GM18867 (cell line): ENCODE results near the gene USH2A.
A peak's percentile ranks its signal among the peaks of the same experiment; 100 is the strongest.

Experiments used
- ATAC-seq: cut with Tn5 transposase; IDR thresholded peaks from one replicate; pipeline ENCODE4 v1.9.1; 2021; ENCODE audit warnings: mild to moderate bottlenecking, moderate library complexity; ENCODE audit not compliant: unreplicated experiment

USH2A gene

DNA sequence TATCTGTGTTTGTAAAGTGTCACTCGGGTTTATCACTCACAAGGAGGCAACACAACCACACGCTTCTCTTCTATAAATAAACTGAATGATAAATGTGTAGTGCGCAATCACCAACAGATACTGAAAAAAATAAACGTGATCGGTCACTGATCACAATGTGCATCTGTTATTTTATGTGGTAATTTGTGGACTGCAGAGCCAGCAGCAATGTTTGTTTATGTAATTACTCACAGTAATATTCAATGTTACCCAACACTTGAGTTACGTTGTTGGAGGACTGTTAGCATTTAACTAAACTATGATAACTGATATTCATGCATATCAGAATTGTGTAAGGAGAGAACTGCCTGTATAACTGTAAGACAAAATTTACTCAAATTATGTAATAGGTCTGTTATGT is 129.6 kb downstream of the USH2A start:
- ATAC-seq: no peak

DNA sequence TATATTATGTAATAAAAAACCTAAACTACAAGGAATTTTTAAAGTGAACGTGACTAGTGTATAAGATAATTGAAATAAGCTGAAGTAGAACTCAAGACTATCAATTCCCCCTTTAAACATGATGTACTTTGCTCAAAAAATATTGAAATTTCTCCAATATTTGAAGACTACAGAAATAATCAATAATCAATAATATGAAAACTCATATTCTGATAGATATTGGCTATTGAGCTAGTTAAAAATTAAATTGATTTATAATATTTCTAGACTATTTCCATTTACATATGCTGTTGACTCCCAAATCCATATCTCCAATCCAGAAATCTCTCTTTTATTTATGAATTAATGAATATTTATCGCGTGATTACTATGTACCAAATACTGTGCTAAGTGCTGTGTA is 133.2 kb downstream of the USH2A start:
- ATAC-seq: no peak

DNA sequence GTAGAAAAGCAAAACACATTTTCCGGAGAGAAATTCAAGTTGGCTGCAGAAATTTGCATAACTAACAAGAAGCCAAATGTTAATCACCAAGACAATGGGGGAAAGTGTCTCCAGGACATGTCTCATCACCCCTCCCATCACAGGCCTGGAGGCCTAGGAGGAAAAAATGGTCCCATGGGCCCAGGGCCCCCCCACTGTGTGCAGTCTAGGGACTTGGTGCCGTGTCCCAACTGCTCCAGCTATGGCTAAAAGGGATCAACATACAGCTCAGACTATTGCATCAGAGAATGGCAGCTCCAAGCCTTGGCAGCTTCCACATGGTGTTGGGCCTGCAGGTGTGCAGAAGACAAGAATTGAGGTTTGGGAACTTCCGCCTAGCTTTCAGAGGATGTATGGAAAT is 138.2 kb downstream of the USH2A start:
- ATAC-seq: no peak

DNA sequence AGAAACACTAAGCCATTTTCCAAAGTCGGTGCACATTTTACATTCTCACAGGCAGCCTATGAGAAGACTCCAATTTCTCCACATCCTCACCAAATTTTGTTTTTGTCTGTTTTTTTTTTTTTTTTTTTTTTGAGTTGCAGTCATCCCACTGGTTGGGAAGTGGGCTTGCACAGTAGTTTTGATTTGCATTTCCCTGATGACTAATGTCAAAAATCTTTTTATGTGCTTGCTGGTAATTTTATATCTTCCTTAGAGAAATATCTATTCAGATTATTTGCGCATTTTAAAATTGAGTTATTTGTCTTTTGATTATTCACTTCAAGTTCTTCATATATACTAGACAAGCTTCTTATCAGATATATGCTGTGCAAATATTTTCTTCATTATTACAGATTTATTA is 141.5 kb downstream of the USH2A start:
- ATAC-seq: no peak

DNA sequence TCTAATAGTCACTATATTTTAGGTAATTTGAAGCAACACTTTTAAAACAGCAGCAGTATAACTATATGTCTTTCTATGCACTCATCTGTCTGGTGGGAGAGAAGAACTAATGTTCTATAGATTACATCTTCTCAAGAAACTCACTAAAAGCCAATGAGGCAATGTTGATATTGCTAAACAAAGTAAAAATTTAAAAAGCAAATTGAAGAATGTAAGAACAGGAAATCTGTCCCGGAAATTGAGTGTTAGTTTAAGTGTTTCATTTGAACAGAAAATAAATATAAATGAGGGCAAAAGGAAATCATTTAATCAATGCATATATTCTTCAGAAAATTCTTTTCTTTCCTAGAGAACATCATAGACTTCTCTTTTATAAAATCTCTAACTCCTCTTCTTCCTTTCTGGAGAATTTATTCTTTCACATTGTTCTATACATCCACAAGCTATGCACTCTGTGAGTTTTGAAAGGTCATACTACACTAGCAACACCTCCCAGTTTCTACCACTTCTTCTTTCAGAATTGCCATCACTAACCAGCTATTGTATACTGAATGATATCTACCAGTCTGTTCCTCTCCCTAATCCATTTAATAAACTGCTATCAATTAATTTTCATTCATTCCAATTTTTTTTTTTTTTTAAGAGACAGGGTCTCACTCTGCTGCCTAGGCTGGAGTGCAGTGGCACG is 153.0 kb downstream of the USH2A start:
- ATAC-seq: no peak

DNA sequence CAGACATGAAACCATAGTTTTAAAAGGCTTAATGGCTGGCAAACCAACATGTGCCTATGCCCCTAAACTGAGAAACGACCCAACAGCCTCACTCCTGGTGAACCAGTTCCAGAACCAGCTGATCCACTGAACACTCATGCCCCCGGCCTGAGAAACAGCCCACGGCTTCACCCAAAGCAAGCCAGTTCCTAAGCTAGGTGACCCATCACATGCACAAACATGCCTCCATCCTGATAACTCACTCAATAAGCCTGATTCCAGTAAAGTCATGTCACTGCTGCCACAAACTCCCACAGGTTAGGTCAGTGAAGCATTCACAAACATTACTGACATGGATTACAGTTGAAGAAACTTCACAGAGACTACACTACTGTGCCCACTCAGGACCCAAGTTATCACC is 161.6 kb downstream of the USH2A start:
- ATAC-seq: no peak

DNA sequence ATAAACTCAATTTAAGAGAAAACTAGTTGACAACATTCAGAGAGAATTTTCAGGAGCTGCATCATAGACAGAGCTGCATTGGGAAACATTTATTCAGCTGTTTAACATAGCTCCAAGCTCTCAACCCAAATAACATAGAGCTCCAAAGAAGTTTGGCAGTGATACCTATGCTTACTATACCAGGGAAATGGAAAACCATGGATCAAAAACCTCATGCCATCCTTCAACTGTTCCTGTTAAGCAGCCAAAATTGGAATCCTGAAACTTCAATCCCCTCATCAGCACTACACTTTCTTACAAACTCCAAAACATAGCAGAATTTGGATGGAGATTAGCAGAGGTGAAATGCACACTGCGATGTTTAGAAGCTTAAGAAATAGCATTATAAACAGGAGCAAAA is 164.4 kb downstream of the USH2A start:
- no peak for ATAC-seq

DNA sequence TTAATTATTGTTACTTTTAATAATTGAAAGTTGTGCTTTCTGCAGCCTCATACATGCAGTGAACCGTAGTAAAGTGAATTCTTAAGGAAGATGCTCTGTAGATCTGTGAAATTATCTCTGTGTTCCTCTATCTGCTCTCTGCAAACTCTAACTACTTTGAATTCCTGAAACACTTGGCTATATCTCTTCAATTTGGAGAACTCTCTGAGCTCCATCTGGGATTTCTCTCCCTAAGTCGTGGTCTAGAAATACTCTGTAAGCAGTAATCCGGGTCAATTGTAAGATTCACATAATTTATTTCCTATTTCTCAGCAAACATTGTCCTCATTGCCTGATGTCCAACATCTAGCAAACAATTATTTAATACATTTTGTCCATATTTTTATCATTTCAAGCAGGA is 164.9 kb downstream of the USH2A start:
- no peak for ATAC-seq

DNA sequence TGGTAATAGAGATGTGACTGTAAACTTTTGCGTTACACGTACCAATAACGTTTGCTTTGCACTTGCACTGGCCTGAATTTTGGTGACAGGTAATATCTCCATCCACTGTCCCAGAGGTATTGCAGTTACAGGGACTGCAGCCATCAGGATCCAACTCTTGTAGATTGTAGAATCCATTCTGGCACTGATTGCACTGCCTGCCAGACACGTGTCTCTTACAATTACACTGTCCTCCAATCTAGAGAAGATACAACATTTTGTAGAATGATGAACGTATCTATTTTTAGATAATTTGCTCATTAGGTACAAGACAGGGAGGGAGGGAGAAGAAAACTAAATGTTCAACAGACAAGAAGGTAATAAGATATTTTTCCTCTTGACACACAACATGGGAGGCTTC is 172.4 kb downstream of the USH2A start:
- ATAC-seq: no peak

DNA sequence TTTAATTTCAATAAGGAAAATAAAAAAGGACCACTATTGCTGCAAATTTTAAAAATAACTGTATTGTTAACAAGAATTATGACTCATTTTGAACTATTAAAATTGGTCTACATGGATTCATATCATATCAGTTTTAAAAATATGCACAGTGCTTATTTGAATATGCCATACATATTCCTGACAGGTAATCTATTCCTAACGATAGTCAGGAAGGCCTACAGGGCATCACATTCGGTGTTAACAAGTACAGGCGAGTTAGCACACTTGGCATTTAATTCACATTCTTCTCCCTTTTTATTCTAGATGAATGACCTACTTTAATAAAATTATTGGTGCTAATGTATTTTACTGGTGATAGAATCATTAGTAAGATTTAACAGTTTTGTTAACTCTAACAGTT is 174.6 kb downstream of the USH2A start:
- no peak for ATAC-seq

DNA sequence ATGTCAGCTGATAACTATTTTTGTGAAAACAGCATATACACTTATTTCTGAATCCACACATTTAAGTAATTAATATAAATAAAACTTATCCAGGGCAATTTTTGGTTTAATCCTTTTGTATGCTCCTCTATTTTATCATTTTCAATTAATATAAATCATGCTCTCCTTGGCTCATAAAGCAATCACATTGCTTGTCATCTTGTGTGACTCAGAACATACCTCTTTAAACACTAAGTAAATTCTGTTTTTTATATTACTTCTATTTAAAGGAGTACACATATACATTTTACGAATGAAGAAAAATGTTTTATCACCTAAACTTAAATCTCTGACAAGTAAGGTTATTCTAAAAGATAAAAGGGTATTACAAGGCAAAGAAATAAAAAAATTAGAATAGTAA is 175.3 kb downstream of the USH2A start:
- ATAC-seq: no peak

DNA sequence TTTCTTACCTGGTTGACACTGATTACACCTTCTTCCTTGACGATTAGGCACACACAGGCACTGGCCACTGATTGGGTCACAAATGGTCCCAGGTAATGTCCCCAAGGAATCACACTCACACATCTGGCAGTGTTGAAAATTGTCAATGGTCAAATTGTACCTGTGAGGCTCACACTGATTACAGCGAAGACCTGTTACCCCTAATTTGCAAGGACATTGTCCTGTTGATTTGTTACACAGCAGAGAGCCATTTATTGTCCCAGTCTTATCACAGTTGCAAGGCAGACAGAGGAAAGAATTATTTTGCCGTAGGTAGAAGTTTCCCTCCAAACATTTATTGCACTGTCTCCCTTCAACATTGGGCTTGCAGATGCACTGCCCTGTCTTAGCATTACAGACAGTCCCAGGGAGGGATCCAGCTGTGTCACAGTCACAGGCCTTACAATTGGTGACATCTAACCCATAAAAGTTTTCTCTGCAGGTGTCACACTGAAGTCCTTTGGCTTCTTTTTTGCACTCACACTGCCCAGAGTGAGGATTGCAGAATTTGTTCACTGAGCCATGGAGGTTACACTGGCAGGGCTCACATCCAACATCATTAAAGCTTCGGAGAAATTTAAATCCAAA is 176.6 kb downstream of the USH2A start:
- no peak for ATAC-seq

DNA sequence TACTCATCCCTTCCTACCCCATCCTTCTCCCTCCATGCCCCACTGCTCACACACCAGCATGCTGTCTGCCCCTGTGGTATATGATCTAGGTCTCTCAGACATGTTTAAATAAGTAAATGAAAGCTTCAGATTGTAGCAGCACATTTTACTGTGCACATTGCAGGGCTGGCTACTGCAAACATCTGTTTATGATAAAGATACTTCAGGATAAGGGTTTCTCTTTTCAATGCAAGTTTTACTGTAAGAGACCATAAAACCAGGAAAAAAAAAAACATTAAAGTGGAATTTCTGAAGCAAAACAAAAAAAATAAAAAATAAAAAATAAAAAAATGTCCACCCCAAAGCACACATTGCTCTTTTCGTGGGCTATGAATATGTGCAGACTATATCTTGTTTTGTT is 184.4 kb downstream of the USH2A start:
- no peak for ATAC-seq

DNA sequence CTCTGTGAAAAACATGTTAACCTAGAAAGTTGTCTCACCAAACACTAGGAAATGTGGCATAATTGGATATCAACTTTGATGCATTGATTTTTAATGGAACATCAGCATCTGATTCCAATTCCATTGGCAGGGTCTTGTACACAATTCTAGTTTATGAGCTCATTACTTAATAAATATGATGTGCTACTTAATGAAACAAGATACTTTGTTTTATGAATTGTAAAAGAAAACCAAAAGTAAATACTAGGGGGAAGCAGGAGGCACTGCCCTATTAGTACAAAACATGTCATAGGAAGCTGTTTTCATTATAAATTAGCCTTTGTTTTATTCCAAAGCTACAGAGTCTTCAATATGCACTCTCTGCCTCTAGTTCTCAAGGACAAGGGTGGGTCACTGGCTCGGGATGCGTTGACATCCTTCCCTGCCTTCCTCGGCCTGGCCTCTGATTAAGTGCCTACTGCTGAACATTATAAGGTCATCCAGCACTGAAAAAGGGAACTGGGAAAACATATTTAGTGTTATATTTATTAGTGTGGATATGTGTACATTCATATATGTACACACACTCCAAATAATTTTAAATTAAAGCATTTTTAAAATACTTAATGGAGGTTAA is 185.2 kb downstream of the USH2A start:
- ATAC-seq: no peak

DNA sequence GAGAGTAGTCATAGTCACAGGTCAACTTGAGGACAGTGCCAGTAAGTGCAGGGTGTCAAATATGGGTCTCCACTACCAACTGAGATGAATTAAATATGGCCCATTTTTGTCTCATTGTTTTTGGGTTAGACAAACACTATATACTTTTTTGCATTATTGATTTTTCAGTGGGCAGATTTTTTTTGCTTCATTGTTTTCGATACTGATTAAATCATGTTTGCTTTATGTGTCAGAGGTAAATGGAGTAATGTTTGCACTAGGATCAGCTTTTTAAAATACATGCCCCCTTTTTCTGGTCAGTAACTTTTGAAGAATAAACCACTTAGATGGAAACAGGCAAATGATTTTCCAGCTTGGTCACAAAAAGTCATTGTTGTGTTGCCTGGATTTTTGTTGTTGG is 199.0 kb downstream of the USH2A start:
- ATAC-seq: no peak

DNA sequence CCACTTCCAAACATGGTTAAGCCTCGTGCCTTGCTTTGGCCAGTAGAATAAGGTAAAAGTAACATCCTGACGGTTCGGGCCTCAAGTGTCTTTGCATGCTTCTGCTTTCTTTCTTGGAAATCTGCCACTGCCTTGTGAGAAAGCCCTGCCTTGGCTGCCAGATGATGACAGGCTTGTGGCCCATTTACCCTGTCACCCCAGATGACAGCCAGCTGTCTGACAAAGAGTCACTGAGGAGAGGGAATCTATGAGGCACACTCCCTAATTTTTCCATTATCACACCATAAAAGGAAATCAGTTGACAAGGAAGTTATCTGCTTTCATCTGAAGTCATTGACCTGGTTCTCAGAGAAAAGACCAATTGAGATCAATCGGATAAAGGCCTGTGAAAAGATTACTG is 199.8 kb downstream of the USH2A start:
- ATAC-seq: no peak

DNA sequence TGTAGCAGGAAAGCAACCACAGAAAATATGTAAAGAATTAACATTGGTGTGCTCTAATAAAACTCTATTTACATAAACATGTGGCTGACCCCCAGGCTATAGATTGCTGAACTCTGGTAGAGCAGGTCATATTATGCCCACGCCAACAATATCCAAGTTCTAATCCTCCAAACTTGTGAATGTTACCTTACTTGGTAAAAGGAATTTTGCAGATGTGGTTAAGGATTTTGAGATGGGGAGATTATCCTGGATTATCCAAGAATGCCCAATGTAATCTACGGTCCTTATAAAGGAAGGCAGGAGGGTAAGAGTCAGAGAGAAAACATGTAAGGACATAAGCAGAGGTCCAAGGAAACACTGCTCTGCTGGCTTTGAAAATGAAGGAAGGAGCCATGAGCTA is 201.0 kb downstream of the USH2A start:
- ATAC-seq: no peak

DNA sequence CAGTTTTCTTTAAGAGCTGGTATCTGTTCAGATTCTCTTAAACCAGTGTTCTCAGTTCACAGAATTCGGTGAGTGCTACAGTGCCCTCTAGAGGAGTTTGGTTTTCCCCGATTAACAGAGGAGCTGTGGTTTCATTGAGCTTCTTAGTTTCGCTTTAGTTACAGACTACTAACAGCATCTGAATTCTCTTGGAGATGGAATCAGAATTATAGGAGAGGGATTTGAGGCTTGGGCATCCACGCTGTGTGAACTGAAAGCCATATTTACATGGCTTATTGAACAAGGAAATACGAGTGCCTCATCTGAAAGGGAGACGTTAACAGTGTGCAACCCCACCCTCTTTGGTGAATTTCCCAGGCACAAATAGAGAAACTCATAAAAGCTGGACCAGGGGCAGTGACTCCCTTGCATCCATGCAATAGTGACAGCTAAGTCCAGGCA is 202.0 kb downstream of the USH2A start:
- peak; percentile 100 for ATAC-seq

DNA sequence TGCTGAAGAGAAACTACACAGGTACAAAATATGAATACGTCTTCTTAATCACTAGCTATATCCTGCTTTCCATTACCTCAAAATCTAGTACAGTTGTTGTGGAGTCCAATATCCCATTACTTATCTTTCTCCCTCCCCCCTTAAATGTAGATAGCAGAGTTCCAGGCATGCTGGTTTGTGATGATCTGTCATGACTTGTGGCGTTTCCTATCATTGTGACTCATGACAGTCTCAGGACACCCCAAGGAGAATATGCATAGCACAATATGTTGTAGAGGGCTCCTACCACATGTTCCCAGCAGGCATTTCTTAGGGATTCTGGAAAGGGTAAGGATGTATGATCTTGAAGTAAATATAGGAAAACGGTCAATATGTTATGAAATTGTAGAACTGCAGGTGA is 206.9 kb downstream of the USH2A start:
- ATAC-seq: no peak

DNA sequence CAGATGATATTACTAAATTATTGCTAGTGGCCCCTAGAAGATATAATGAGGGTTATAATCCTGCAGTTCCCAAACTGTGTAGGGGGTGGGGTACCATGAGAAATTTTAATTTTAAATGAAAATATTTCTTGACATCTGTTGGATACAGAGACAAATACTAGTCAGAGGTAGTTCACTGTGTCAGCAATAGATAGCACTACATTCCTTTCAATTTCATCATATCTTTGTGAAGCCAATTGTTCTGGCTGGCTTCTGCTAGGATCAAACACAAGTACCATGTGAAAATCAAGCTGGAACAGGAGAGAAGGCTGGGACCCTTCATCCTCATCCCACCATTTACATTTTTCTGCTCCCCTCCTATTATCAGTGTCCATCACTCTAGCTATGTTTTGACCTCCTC is 208.1 kb downstream of the USH2A start:
- ATAC-seq: no peak

DNA sequence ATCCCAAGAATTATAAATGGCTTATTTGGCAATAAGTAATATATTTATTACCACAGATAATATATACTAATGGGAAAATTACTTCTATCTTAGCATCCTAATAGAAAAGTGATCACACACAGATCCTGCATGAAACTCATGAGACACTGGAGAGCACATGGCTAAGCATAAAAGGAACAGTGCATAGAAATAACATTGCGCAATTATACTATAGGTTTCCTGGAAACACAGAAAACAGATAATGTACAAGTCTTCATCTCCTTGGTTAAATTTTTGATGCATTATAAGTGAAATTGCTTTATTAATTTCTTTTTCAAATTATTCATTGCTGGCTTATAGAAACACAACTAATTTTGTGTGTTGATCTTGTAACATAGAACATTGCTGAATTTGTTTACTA is 210.4 kb downstream of the USH2A start:
- ATAC-seq: no peak

DNA sequence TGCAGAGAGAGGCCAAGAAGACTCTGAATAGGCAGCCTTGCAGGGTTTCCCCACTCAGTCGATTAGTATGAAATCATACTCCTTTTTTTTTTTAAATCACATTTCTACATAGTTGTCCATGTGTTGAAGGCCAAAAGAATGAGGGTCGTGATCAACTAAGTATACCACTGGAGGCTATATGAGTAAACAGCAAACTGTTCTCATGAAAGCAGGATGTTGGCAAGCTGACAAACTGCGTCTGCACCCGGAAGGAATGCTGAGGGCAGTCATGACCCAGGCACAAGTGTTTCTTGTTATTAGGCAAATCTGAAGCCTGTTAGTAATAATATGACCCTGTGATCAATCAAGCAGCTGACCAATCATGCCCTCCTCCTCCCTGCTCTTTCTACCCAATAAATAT is 213.2 kb downstream of the USH2A start:
- no peak for ATAC-seq

DNA sequence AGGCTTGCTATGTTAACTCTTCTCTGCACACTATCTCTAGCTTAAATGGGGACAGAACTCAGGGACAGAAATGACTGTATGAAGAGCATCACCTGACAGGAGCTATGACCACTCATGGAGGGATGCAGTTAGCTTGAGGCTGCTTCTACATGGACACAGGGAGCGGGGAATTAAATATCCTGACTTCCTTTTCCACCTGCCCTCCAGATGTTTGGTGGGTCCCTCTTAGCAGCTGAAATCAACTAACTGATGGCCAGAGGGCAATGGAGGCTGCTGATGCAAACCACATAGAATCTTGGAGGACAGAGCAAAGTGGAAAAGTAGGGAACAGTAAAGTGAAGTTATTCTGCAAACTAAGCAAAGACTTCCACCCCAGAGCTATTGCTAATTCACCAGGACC is 214.1 kb downstream of the USH2A start:
- ATAC-seq: no peak
